Hepatocyte (in vitro differentiated cells): Measurements from ENCODE around the gene CEBPB. TPM values are rescaled to one million over a fixed set of nuclear protein-coding genes. Genes with fewer than 3 reads are reported as not detected.

ENCODE experiments used
- DNase-seq: peaks from one replicate; pipeline ENCODE4 v3.0.0-alpha.2; 2016; ENCODE audit warnings: low spot score
- H2AFZ ChIP-seq: fragments of 200-600 bp; sonication (generic); 2 replicates; pipeline ENCODE4 v1.6.0; 2016; ENCODE audit warnings: antibody characterized with exemption, mild to moderate bottlenecking
- H3K27ac ChIP-seq: fragments of 200-600 bp; sonication (generic); 2 replicates; pipeline ENCODE4 v1.5.1; 2016; ENCODE audit warnings: mild to moderate bottlenecking
- H3K27me3 ChIP-seq: fragments of 200-600 bp; sonication (generic); 2 replicates; pipeline ENCODE4 v1.6.1; 2016
- H3K36me3 ChIP-seq: fragments of 200-600 bp; sonication (generic); replicated peaks from 2 replicates; pipeline ENCODE4 v1.5.1; 2016; ENCODE audit warnings: low read depth; ENCODE audit not compliant: insufficient read depth
- H3K4me1 ChIP-seq: fragments of 200-600 bp; sonication (generic); 2 replicates; pipeline ENCODE4 v1.5.1; 2016; ENCODE audit warnings: mild to moderate bottlenecking, moderate library complexity; ENCODE audit not compliant: insufficient read depth
- H3K4me2 ChIP-seq: fragments of 200-600 bp; sonication (generic); 2 replicates; pipeline ENCODE4 v1.6.0; 2016
- H3K4me3 ChIP-seq: fragments of 200-600 bp; sonication (generic); 2 replicates; pipeline ENCODE4 v1.5.1; 2016; ENCODE audit warnings: mild to moderate bottlenecking
- H3K79me2 ChIP-seq: fragments of 200-600 bp; sonication (generic); 2 replicates; pipeline ENCODE4 v1.6.0; 2017; ENCODE audit warnings: mild to moderate bottlenecking
- H3K9me2 ChIP-seq: fragments of 200-600 bp; sonication (generic); replicated peaks from 2 replicates; pipeline ENCODE4 v1.6.0; 2017; ENCODE audit warnings: mild to moderate bottlenecking; ENCODE audit not compliant: insufficient read depth
- H3K9me3 ChIP-seq: fragments of 200-600 bp; sonication (generic); 2 replicates; pipeline ENCODE4 v1.5.1; 2016; ENCODE audit warnings: low read depth, mild to moderate bottlenecking
- H4K20me1 ChIP-seq: fragments of 200-600 bp; sonication (generic); 2 replicates; pipeline ENCODE4 v1.6.0; 2016; ENCODE audit warnings: mild to moderate bottlenecking; ENCODE audit not compliant: insufficient read depth, poor library complexity, severe bottlenecking
- CTCF ChIP-seq: fragments of 200-600 bp; sonication (generic); IDR thresholded peaks from 2 replicates; pipeline ENCODE4 v1.5.1; 2016; ENCODE audit warnings: antibody characterized with exemption, mild to moderate bottlenecking; ENCODE audit not compliant: poor library complexity
- EZH2 ChIP-seq: fragments of 200-600 bp; sonication (generic); IDR thresholded peaks from 2 replicates; pipeline ENCODE4 v1.6.1; 2016; ENCODE audit warnings: antibody characterized with exemption, mild to moderate bottlenecking, borderline replicate concordance
- EZH2phosphoT487 ChIP-seq: fragments of 200-600 bp; sonication (generic); IDR thresholded peaks from one replicate; pipeline ENCODE4 v1.6.1; 2018; ENCODE audit warnings: antibody characterized with exemption, mild to moderate bottlenecking, low read depth, moderate library complexity; ENCODE audit not compliant: unreplicated experiment, severe bottlenecking
- WGBS: methylation state at CpG from one replicate; pipeline ENCODE4 v1.1.6; 2016; ENCODE audit warnings: low lambda C conversion rate; ENCODE audit errors: missing lambda C conversion rate; 5-methylcytosine and 5-hydroxymethylcytosine counted together
- polyA plus RNA-seq: library from polyadenylated mRNA; unstranded; fragments of >200 nt; fragmentation: Nextera tagmentation; extraction: Ambion mirVana; gene quantifications from 2 replicates; pipeline ENCODE4 v1.2.1, GENCODE V29; 2016
- total RNA-seq: library from RNA; depleted of rRNA; stranded (reverse); fragments of >200 nt; gene quantifications from 2 replicates; pipeline ENCODE4 v1.2.3, GENCODE V29; 2014

The CEBPB gene
- total and polyA plus RNA-seq, 2 experiments from 2014 or later = 58.9 to 159 TPM

GRCh38 chr20:50237349-50237748 lies 46.7 kb downstream of the CEBPB start:
- no peaks in the 10 kb centered on the region for H3K9me3 ChIP-seq
- H3K9me2 ChIP-seq = no peaks in the 10 kb centered on the region
- H2AFZ ChIP-seq = no peak overlapping the region
- no peaks in the 10 kb centered on the region for H3K36me3 ChIP-seq
- no peaks in the 10 kb centered on the region for H3K27me3 ChIP-seq
- no peaks in the 10 kb centered on the region for H3K4me1 ChIP-seq
- TF ChIP-seq CTCF (no peak), EZH2phosphoT487 (no peak), EZH2 (no peak)
- H3K27ac ChIP-seq = no peak overlapping the region
- DNase-seq = no peak
- H3K79me2 ChIP-seq = no peaks in the 10 kb centered on the region
- H4K20me1 ChIP-seq = no peaks in the 10 kb centered on the region
- no peak overlapping the region for H3K4me3 ChIP-seq
- no peak overlapping the region for H3K4me2 ChIP-seq
- WGBS = 76% methylated on average over 4 of the region's 4 CpGs

- 89% methylated on average over 19 of the region's 19 CpGs for WGBS
- Histone ChIP-seq H2AFZ (no peak overlapping the region), H3K4me3 (no peak overlapping the region), H4K20me1 (no peaks in the 10 kb centered on the region), H3K9me2 (no peaks in the 10 kb centered on the region), H3K79me2 (no peaks in the 10 kb centered on the region), H3K27me3 (no peaks in the 10 kb centered on the region), H3K27ac (no peak overlapping the region), H3K4me2 (no peak overlapping the region), H3K36me3 (no peaks in the 10 kb centered on the region), H3K4me1 (no peaks in the 10 kb centered on the region), H3K9me3 (no peaks in the 10 kb centered on the region)
- TF ChIP-seq CTCF = no peak
- no peak for TF ChIP-seq EZH2
- no peak for TF ChIP-seq EZH2phosphoT487
- DNase-seq = no peak
Observed at GRCh38 chr20:50238081-50238800, 47.6 kb downstream of the CEBPB start.

GRCh38 chr20:50240092-50240491 lies 49.5 kb downstream of the CEBPB start:
- DNase-seq = no peak
- no peaks in the 10 kb centered on the region for H3K36me3 ChIP-seq
- H3K79me2 ChIP-seq = no peaks in the 10 kb centered on the region
- H2AFZ ChIP-seq = no peak overlapping the region
- no peaks in the 10 kb centered on the region for H3K4me1 ChIP-seq
- no peak for TF ChIP-seq CTCF
- TF ChIP-seq EZH2 = no peak
- no peak for TF ChIP-seq EZH2phosphoT487
- 83% methylated on average over 9 of the region's 9 CpGs for WGBS
- no peaks in the 10 kb centered on the region for H3K27me3 ChIP-seq
- H3K9me2 ChIP-seq = no peaks in the 10 kb centered on the region
- no peak overlapping the region for H3K4me2 ChIP-seq
- no peaks in the 10 kb centered on the region for H4K20me1 ChIP-seq
- H3K27ac ChIP-seq = no peak overlapping the region
- H3K9me3 ChIP-seq = no peaks in the 10 kb centered on the region
- H3K4me3 ChIP-seq = no peak overlapping the region

GRCh38 chr20:50242178-50242514 lies 51.5 kb downstream of the CEBPB start:
- no peak overlapping the region for H2AFZ ChIP-seq
- H3K9me2 ChIP-seq = no peaks in the 10 kb centered on the region
- WGBS = 93% methylated on average over 6 of the region's 6 CpGs
- H3K79me2 ChIP-seq = no peaks in the 10 kb centered on the region
- H3K27ac ChIP-seq = no peak overlapping the region
- no peak overlapping the region for H3K4me2 ChIP-seq
- H3K36me3 ChIP-seq = no peaks in the 10 kb centered on the region
- H3K4me1 ChIP-seq = peaks cover 11% of the 10 kb centered on the region
- no peaks in the 10 kb centered on the region for H3K27me3 ChIP-seq
- H4K20me1 ChIP-seq = no peaks in the 10 kb centered on the region
- no peaks in the 10 kb centered on the region for H3K9me3 ChIP-seq
- no peak for TF ChIP-seq CTCF
- no peak for TF ChIP-seq EZH2
- TF ChIP-seq EZH2phosphoT487 = no peak
- H3K4me3 ChIP-seq = no peak overlapping the region
- DNase-seq = no peak
